Measurements from ENCODE around the gene KRTAP5-2.
"Not testable (repeated sequence)": the region's sequence is repeated elsewhere in the genome, so short reads cannot be mapped to it uniquely, and the experiment has no call there.

KRTAP5-2 gene, protein sequence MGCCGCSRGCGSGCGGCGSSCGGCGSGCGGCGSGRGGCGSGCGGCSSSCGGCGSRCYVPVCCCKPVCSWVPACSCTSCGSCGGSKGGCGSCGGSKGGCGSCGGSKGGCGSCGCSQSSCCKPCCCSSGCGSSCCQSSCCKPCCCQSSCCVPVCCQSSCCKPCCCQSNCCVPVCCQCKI

DNA sequence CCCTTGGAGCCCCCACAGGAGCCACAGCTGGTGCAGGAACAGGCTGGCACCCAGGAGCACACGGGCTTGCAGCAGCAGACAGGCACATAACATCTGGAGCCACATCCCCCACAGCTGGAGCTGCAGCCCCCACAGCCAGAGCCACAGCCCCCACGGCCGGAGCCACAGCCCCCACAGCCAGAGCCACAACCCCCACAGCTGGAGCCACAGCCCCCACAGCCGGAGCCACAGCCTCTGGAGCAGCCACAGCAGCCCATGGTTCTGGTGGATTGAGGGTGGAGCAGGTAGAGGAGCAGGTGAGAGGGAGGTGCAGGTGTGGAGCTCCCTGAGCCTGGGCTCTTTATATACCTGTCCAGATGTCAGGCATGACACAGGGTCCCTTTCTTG, at the start of gene KRTAP5-2:
TSS of gene KRTAP5-2 (minus strand) at position 301 of the 387 bp plus-strand sequence. CDS start at position 257, 44 bp downstream.
- DNase-seq, result no peak

DNA sequence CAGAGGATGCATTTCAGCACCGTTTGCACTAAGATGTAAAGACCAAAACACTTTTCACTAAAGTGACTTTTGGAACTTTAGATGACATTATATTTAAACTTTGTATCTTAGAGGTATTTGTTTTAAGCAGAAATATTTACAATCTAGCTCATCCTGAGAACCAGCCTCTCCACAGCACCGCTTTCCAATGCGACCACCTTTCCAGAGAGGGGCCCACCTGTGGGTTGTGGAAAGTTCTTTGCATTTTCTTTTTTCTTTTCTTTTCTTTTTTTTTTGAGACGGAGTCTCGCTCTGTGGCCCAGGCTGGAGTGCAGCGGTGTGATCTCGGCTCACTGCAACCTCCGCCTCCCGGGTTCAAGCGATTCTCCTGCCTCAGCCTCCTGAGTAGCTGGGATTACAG, 48.4 kb upstream of the KRTAP5-2 start:
- not testable (repeated sequence) for DNase-seq

DNA sequence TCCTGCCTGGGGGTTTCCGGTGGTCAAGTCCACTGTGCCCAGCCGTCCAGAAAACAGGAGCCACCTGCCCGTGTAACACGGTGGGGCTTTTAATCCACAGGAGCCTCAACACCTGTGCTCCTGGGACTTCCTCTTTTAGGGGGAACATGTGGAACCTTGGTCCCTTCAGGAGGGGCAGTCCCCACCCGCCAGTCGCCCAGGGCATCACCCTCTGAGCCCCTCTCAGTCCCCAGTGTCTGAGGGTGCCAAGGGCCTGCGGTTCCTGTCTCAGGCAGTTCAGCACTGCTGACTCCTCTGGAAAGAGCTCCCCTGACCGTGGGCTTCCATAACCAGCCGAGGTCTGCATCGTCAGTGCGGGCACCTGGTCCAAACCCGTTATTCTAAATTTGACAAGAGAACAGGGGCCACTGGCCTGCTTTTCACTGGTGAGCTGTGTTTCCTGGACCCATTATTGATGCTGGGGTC, 47.3 kb upstream of the KRTAP5-2 start:
- DNase-seq, result no peak

- DNase-seq, result no peak
These were observed 46.7 kb upstream of the KRTAP5-2 start for GRCh38 chr11:1644601-1645356.

- no peak for DNase-seq
These were observed 45.1 kb upstream of the KRTAP5-2 start for GRCh38 chr11:1643146-1643690.

DNA sequence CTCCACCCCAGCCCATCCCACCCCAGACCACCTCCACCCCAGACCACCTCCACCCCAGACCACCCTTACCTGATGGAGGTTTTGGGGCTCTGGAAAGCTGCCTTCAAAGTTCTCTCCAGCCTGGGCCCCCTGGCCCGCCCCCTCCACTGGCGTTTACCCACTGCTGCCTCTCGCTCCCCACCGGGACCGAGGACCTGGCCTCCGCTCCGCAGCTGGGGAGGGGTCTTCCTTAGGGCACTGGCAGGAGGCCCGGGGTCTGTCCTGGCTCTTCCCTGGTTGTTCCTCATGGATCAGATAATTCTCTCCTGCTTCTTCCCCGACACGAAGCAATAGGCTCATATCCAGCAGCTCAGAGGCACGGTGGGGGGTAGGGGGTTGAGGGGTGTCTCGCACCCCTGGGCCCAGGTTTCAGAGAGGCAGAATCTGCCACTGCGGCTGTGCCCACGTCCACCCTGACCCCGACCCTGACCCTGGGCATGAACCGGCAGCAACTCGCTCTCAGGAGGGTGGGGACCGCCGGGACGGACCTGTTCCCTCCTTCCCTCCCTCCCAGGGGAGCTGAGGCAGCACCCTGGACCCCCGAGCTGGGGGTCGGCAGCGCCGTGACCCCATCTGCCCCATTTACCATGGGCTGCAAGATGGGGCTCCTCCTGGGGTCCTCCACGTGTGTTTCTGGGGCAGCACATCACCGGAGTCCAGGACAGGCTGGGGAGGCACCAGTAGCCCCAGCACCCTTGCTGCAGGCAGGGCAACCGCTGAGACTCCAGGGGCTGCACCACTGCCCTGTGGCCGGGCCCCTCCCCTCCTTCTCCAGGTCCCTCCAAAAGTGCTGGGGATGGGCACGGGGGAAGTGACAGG, 44.4 kb upstream of the KRTAP5-2 start:
- no peak for DNase-seq

GRCh38 chr11:1641096-1641495, 43.0 kb upstream of the KRTAP5-2 start:
- no peak for DNase-seq

- DNase-seq, result no peak
These were observed 42.2 kb upstream of the KRTAP5-2 start for GRCh38 chr11:1640076-1640946.

GRCh38 chr11:1639666-1640065, 41.6 kb upstream of the KRTAP5-2 start:
- DNase-seq, result no peak

- peak; percentile 73 for DNase-seq
These were observed 41.1 kb upstream of the KRTAP5-2 start for GRCh38 chr11:1639102-1639620.

DNA sequence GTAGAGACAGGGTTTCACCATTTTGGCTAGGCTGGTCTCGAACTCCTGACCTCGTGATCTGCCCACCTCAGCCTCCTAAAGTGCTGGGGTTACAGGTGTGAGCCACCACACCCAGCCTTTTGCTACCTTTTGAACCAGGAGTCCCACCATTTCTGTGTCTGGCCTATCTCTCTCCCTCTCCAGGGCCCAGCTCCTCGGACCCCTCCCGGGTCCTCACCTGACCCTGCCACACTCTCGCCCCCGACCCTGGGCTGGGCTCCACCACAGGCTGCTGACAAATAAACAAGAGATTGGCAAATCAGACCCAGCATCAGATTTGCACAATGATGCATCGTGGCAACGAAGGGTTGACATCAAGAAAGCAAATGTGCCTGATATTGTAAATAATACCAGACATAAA, 40.2 kb upstream of the KRTAP5-2 start:
- DNase-seq, result no peak

DNA sequence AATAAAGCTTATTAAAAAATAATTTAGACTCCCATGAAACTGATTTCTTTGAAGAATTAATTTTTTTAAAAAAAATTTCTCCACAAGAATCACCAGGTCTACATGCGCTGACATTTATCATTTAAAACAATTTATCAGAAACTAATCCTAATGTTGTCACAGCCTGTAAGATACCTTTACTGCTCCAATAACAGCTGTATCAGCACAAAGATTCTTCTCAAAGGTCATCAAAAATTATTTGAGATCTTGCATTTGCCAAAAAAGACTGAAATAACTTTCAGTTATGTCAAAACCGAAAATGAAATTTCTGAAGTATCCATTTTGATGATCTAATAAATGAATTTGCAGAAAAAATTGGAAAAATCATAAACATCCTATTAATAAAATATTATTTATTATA, 39.5 kb upstream of the KRTAP5-2 start:
- no peak for DNase-seq

DNA sequence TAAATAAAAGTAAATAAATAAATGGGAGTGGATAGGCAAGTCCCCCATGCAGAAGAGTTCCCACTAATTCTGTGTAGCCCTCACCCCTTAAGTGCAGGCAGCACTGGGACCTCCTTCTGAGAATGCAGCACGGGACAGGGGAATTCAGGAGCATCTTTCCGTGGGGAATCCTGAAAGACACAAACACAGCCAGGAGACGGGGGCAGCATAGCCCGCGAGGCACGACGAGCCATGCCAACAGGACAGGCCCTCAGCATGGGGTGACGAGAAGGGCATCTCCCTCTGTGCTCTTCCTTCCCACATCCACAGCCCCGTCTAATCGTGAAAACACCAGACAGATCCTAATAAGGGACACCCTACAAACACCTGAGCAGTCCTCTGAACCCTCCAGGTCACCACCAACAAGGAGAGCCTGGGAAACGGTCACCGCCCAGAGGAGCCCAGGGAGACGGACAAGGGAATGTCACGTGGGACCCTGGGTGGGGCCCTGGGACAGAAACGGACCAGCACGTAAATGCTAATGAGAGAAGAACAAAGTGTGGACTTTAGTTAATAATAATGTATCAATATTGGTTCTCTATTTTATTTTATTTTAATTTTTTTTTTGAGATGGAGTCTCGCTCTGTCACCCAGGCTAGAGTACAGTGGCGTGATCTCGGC, 38.3 kb upstream of the KRTAP5-2 start:
- no peak for DNase-seq

GRCh38 chr11:1633864-1634263, 35.8 kb upstream of the KRTAP5-2 start:
- no peak for DNase-seq

GRCh38 chr11:1632053-1632714, 34.1 kb upstream of the KRTAP5-2 start:
- no peak for DNase-seq

DNA sequence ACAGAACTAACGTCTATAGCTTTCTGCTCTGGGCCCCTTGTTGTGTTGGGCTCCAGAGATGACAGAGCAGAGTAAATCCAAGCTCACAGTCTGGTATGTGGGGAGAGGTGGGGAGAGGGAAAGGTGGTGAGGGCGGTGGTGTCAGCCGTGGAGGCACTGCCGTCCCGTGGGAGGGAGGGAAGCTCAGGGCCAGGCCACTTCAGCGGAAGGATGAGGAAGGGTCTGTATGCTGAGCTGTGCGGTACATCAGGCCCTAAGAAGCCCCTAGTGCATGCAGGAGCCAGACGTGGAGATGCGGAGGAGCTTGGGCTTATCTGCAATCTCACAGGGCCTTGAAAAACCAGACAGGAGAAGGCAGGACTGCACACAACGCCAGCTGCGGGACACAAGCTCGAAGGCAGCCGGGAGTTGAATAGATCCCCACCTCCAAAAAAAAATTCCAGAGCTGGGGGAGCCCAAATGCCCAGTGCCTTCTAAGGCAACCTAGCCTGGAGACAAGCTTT, 33.0 kb upstream of the KRTAP5-2 start:
- no peak for DNase-seq

- DNase-seq, result no peak
These were observed 32.2 kb upstream of the KRTAP5-2 start for GRCh38 chr11:1630271-1630670.

GRCh38 chr11:1629326-1630185, 31.5 kb upstream of the KRTAP5-2 start, which contains the start of gene KRTAP5-5:
Gene KRTAP5-5 (plus strand): TSS chr11:1629775. CDS start chr11:1629841, 66 bp downstream.
- DNase-seq, result no peak

GRCh38 chr11:1628506-1629325, 30.6 kb upstream of the KRTAP5-2 start:
- no peak for DNase-seq

Measured in NCI-H2171 (cell line).